H54 (cell line): ENCODE measurements around the gene PPP2R2D.
A peak's percentile ranks its signal among the peaks of the same experiment; 100 is the strongest.

Experiments used
- DNase-seq: peaks from one replicate; pipeline ENCODE4 v3.0.0; 2011; ENCODE audit warnings: low spot score, mixed read lengths; ENCODE audit not compliant: insufficient read length
- FAIRE-seq: peaks from 3 replicates; lab custom pipeline; 2011; peaks lifted over from hg19 to GRCh38; lab: Jason Lieb, UNC
- POLR2A ChIP-seq: IDR thresholded peaks from 2 replicates; pipeline ENCODE4 v1.6.1; 2011; ENCODE audit warnings: low read depth, mild to moderate bottlenecking, low read length

PPP2R2D gene

GRCh38 chr10:131997366-131998049 is 96.7 kb downstream of the PPP2R2D start:
- DNase-seq, result no peak
- FAIRE-seq, result no peak
- no peak for TF ChIP-seq POLR2A

- no peak for DNase-seq
- FAIRE-seq, result no peak
- TF ChIP-seq POLR2A, result no peak
Observed at GRCh38 chr10:131998050-131998844, 97.4 kb downstream of the PPP2R2D start.

- DNase-seq (no peak), FAIRE-seq (no peak)
- no peak for TF ChIP-seq POLR2A
Observed at GRCh38 chr10:131998845-131999681, 98.3 kb downstream of the PPP2R2D start.

- no peak for TF ChIP-seq POLR2A
- FAIRE-seq (peak; percentile 64), DNase-seq (no peak)
Observed at GRCh38 chr10:132001238-132001972, 100.6 kb downstream of the PPP2R2D start.

GRCh38 chr10:132002004-132002403 is 101.2 kb downstream of the PPP2R2D start:
- no peak for FAIRE-seq
- no peak for TF ChIP-seq POLR2A

GRCh38 chr10:132003282-132003924 is 102.6 kb downstream of the PPP2R2D start:
- no peak for TF ChIP-seq POLR2A
- FAIRE-seq (no peak), DNase-seq (no peak)

More at GRCh38 chr10:132002004-132002403, 101.2 kb downstream of the PPP2R2D start:
- no peak for DNase-seq

GRCh38 chr10:132004052-132004451 is 103.2 kb downstream of the PPP2R2D start:
- no peak for TF ChIP-seq POLR2A
- no peak for DNase-seq
- FAIRE-seq, result no peak

- TF ChIP-seq POLR2A, result no peak
- no peak for DNase-seq
- no peak for FAIRE-seq
Observed at GRCh38 chr10:132005147-132005546, 104.3 kb downstream of the PPP2R2D start.

GRCh38 chr10:132006966-132007365 is 106.2 kb downstream of the PPP2R2D start:
- FAIRE-seq (no peak), DNase-seq (no peak)
- TF ChIP-seq POLR2A, result no peak

- DNase-seq (no peak), FAIRE-seq (no peak)
- TF ChIP-seq POLR2A, result no peak
Observed at GRCh38 chr10:132007681-132008080, 106.9 kb downstream of the PPP2R2D start.
